Testis (tissue), 2 donors: Measurements from ENCODE around the gene RSPO4.

Experiments
- CTCF ChIP-seq, 3 experiments: fragments of 450-650 bp in 2 of 3; fragments of 200-600 bp in 1 of 3; sonication (generic) in 1 of 3; IDR thresholded peaks; one replicate each; pipeline ENCODE4 v1.5.1; 2016 to 2019; ENCODE audit warnings: antibody characterized with exemption in 3 of 3, mild to moderate bottlenecking in 2 of 3, moderate library complexity in 1 of 3
- POLR2A ChIP-seq: fragments of 450-650 bp; IDR thresholded peaks from one replicate; pipeline ENCODE4 v1.6.1; 2017; ENCODE audit warnings: antibody characterized with exemption, mild to moderate bottlenecking, moderate library complexity

GRCh38 chr20:940926-941325 is 61.2 kb downstream of the RSPO4 start:
- no peak for TF ChIP-seq CTCF (IDR thresholded peaks at IDR 0.05)
- no peak for TF ChIP-seq POLR2A
